ENCODE results near the gene DOCK4. TPM values are rescaled to one million over a fixed set of nuclear protein-coding genes. Genes with fewer than 3 reads are reported as not detected.

The DOCK4 gene
- total and polyA plus RNA-seq, 2 of the 8 experiments (the other 6 are each of a cell fraction or from before 2014, with no cell fraction given): 5.1 to 23.6 TPM

DNA sequence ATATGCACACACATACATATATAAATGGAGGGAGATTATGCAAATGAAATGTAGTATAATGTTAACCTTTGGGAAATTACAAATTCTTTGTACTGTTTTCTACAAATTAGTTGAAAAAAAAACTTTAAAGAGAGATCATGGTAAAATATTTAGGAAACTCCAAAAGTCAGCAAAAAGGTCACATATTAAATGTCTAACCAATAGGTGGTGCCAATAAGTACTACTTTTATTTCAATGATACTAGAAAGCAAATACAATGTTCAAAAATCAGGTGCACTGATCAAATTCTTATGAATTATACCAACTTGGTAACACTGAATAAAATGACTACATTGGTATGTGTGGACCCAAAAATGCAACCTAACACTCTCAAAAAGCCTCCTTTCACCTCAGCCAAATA, 276.9 kb downstream of the DOCK4 start (continued):
- TF ChIP-seq TAF1 (IDR thresholded peaks at IDR 0.05; ENCODE audit: low read depth, low read length): no peak
- no peak for TF ChIP-seq ASH2L (IDR thresholded peaks at IDR 0.05; ENCODE audit: low read length)
- TF ChIP-seq SP1 (IDR thresholded peaks at IDR 0.05; ENCODE audit: low read depth, low read length): no peak
- TF ChIP-seq BRCA1 (IDR thresholded peaks at IDR 0.05; ENCODE audit: low read depth, low read length): no peak
- no peak for TF ChIP-seq RBBP5 (IDR thresholded peaks at IDR 0.05; ENCODE audit: borderline replicate concordance, low read depth, low read length)
- TF ChIP-seq, protein P1, sequence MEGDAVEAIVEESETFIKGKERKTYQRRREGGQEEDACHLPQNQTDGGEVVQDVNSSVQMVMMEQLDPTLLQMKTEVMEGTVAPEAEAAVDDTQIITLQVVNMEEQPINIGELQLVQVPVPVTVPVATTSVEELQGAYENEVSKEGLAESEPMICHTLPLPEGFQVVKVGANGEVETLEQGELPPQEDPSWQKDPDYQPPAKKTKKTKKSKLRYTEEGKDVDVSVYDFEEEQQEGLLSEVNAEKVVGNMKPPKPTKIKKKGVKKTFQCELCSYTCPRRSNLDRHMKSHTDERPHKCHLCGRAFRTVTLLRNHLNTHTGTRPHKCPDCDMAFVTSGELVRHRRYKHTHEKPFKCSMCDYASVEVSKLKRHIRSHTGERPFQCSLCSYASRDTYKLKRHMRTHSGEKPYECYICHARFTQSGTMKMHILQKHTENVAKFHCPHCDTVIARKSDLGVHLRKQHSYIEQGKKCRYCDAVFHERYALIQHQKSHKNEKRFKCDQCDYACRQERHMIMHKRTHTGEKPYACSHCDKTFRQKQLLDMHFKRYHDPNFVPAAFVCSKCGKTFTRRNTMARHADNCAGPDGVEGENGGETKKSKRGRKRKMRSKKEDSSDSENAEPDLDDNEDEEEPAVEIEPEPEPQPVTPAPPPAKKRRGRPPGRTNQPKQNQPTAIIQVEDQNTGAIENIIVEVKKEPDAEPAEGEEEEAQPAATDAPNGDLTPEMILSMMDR (IDR thresholded peaks at IDR 0.05; ENCODE audit: control extremely low read depth in 1 of 3, insufficient read depth in 1 of 3, low read depth in 1 of 3, low read length in 3 of 3): no peak

Data from H1 (cell line).